Endothelial cell of umbilical vein (primary cell): ENCODE results near the gene GP9. TPM values are rescaled to one million over a fixed set of nuclear protein-coding genes. Genes with fewer than 3 reads are reported as not detected.

Source experiments
- BruUV-seq: library from RNA; stranded (reverse); fragments of 400-500 nt; replicated peaks from 2 replicates; lab custom pipeline; 2021; lab: Mats Ljungman, UMichigan
- CTCF ChIA-PET: fragments of 300-600, 350-600 bp; sonication (Branson Sonifier 250); formaldehyde crosslinking; loops from one replicate; lab custom pipeline; 2021; ENCODE audit warnings: antibody characterized with exemption, inconsistent platforms; lab: Charles Lee
- POLR2A ChIA-PET: fragments of 300-600, 350-600 bp; sonication (Branson Sonifier 250); formaldehyde crosslinking; loops from one replicate; lab custom pipeline; 2021; ENCODE audit warnings: antibody characterized with exemption, inconsistent platforms; lab: Charles Lee
- DNase-seq: peaks from one replicate; pipeline ENCODE4 v3.0.0-alpha.2; 2011; ENCODE audit warnings: low read depth, low spot score
- FAIRE-seq: peaks from 2 replicates; lab custom pipeline; 2011; peaks lifted over from hg19 to GRCh38; lab: Jason Lieb, UNC
- H2AFZ ChIP-seq: 2 replicates; pipeline ENCODE4 v1.6.0; 2012; ENCODE audit warnings: low read depth, low read length, control low read depth, inconsistent platforms
- H3K27ac ChIP-seq: 2 replicates; pipeline ENCODE4 v1.5.1; 2011; ENCODE audit warnings: low read depth, mild to moderate bottlenecking, control low read depth, low read length, moderate library complexity; ENCODE audit not compliant: insufficient read depth
- H3K27me3 ChIP-seq, 2 experiments: 2 replicates each; pipeline versions ENCODE4 v1.6.0 to v1.6.1; 2011; ENCODE audit warnings: low read length in 2 of 2, mixed read lengths in 1 of 2; ENCODE audit not compliant: control insufficient read depth in 2 of 2, insufficient read depth in 2 of 2
- H3K36me3 ChIP-seq, 2 experiments: 2 replicates in 1 of 2; 3 replicates in 1 of 2; pipeline ENCODE4 v1.5.1; 2011; ENCODE audit warnings: low read length in 2 of 2, mild to moderate bottlenecking in 1 of 2, moderate library complexity in 1 of 2; ENCODE audit not compliant: control insufficient read depth in 2 of 2, insufficient read depth in 2 of 2; ENCODE audit errors: extremely low read depth in 1 of 2
- H3K4me1 ChIP-seq: 3 replicates; pipeline ENCODE4 v1.5.1; 2011; ENCODE audit warnings: mild to moderate bottlenecking, low read length; ENCODE audit not compliant: control insufficient read depth, insufficient read depth; ENCODE audit errors: extremely low read depth
- H3K4me2 ChIP-seq: 2 replicates; pipeline ENCODE4 v1.6.1; 2011; ENCODE audit warnings: low read length, control low read depth, mixed read lengths; ENCODE audit not compliant: insufficient read depth
- H3K4me3 ChIP-seq, 3 experiments: fragments of 200-600 bp in 1 of 3; sonication (generic), shearing (Covaris generic) in 1 of 3; replicated peaks in 1 of 3; 2 replicates each; pipeline ENCODE4 v1.5.1; 2011 to 2016; ENCODE audit warnings: control low read depth in 3 of 3, low read length in 3 of 3, mild to moderate bottlenecking in 2 of 3, inconsistent platforms in 1 of 3, low read depth in 1 of 3, moderate library complexity in 1 of 3; ENCODE audit not compliant: insufficient read depth in 1 of 3
- H3K79me2 ChIP-seq: 2 replicates; pipeline ENCODE4 v1.6.0; 2012; ENCODE audit warnings: low read length, inconsistent platforms; ENCODE audit not compliant: control insufficient read depth, insufficient read depth
- H3K9ac ChIP-seq: replicated peaks from 2 replicates; pipeline ENCODE3; 2011; ENCODE audit warnings: low read length, control low read depth; ENCODE audit not compliant: insufficient read depth; ENCODE audit errors: extremely low read depth
- H3K9me1 ChIP-seq: replicated peaks from 3 replicates; pipeline ENCODE4 v1.6.0; 2011; ENCODE audit warnings: mild to moderate bottlenecking, low read length; ENCODE audit not compliant: control insufficient read depth, insufficient read depth; ENCODE audit errors: extremely low read depth
- H3K9me3 ChIP-seq: replicated peaks from 2 replicates; pipeline ENCODE4 v1.5.1; 2012; ENCODE audit warnings: low read length, inconsistent platforms; ENCODE audit not compliant: control insufficient read depth, insufficient read depth
- H4K20me1 ChIP-seq: replicated peaks from 2 replicates; pipeline ENCODE3; 2011; ENCODE audit warnings: mild to moderate bottlenecking, low read length; ENCODE audit not compliant: control insufficient read depth, insufficient read depth; ENCODE audit errors: extremely low read depth
- CTCF ChIP-seq, 2 donors: IDR thresholded peaks; 1 replicate in 1 of 2; 2 replicates in 1 of 2; pipeline ENCODE4 v1.5.1; 2011; ENCODE audit warnings: low read length in 2 of 2, mild to moderate bottlenecking in 2 of 2, moderate library complexity in 2 of 2, control low read depth in 1 of 2, inconsistent platforms in 1 of 2, low read depth in 1 of 2; ENCODE audit not compliant: insufficient read depth in 1 of 2; ENCODE audit errors: extremely low read depth in 1 of 2
- EZH2 ChIP-seq: IDR thresholded peaks from 2 replicates; pipeline ENCODE4 v1.6.1; 2012; ENCODE audit warnings: borderline replicate concordance, low read depth, mild to moderate bottlenecking, moderate library complexity, low read length, inconsistent platforms; ENCODE audit not compliant: severe bottlenecking
- FOS ChIP-seq: IDR thresholded peaks from 2 replicates; pipeline ENCODE4 v1.6.1; 2011; ENCODE audit warnings: mild to moderate bottlenecking, low read length, moderate library complexity, borderline replicate concordance; ENCODE audit not compliant: insufficient read depth
- MAX ChIP-seq: IDR thresholded peaks from 2 replicates; pipeline ENCODE4 v1.6.1; 2011; ENCODE audit not compliant: insufficient read depth, insufficient read length
- MYC ChIP-seq: IDR thresholded peaks from one replicate; pipeline ENCODE4 v1.6.1; 2011; ENCODE audit warnings: mild to moderate bottlenecking, low read depth, low read length
- POLR2A ChIP-seq: IDR thresholded peaks from 2 replicates; pipeline ENCODE4 v1.6.1; 2012; ENCODE audit warnings: low read depth, mild to moderate bottlenecking, control low read depth, low read length
- POLR2AphosphoS5 ChIP-seq: IDR thresholded peaks from 2 replicates; pipeline ENCODE4 v1.6.1; 2012; ENCODE audit warnings: low read depth, mild to moderate bottlenecking, control low read depth, low read length, moderate library complexity; ENCODE audit not compliant: insufficient read depth
- dilution Hi-C: fragments of 300-500 bp; cut with MboI; formaldehyde crosslinking; loops from one replicate; pipeline ENCODE4 v1.15.0; 2019; ENCODE audit warnings: low sequenced_read_pairs; ENCODE audit not compliant: extremely low pct_ligation_motif_present
- intact Hi-C: fragments of 100-400 bp; cut with micrococcal nuclease; formaldehyde crosslinking; loops from one replicate; pipeline ENCODE4 v1.10.0; 2022
- polyA plus RNA-seq, 4 experiments: library from polyadenylated mRNA; depleted of rRNA in 3 of 4; stranded (reverse) in 3 of 4; unstranded in 1 of 4; fragments of >200 nt; gene quantifications; 2 replicates each; pipeline versions ENCODE4 v1.2.1 to v1.2.3, GENCODE V29; 2011 to 2012; ENCODE audit warnings: missing spikeins in 1 of 4
- total RNA-seq: library from RNA; stranded (reverse); gene quantifications from 2 replicates; pipeline ENCODE4 v1.2.3, GENCODE V29; 2021

Gene GP9
- total and polyA plus RNA-seq, 2 donors (not counting 3 experiments of a cell fraction or from before 2014, with no cell fraction given): not detected

GRCh38 chr3:129033151-129033550 lies 27.4 kb upstream of the GP9 start:
- H3K9me1 ChIP-seq: no peaks in the 10 kb centered on the region
- ChIA-PET CTCF (interaction anchor here (1.8 kb wide), 1 partner anchor 63 kb away, joined by 4 read pairs; no protein-coding TSS in a partner anchor), POLR2A (no interaction called here)
- no peaks in the 10 kb centered on the region for H3K4me1 ChIP-seq
- H3K27me3 ChIP-seq: no peaks in the 10 kb centered on the region
- no peak overlapping the region for H3K9ac ChIP-seq
- intact Hi-C loops: no loop called here
- dilution Hi-C loops: no loop called here
- no peaks in the 10 kb centered on the region for H3K9me3 ChIP-seq
- H3K4me3 ChIP-seq: no peak overlapping the region
- no peak overlapping the region for H2AFZ ChIP-seq
- H3K79me2 ChIP-seq: no peaks in the 10 kb centered on the region
- no peak for TF ChIP-seq EZH2
- no peak for TF ChIP-seq POLR2A
- no peak for TF ChIP-seq FOS
- no peak for TF ChIP-seq MAX
- no peak for TF ChIP-seq POLR2AphosphoS5
- no peak for TF ChIP-seq MYC
- TF ChIP-seq CTCF (IDR thresholded peaks at IDR 0.05; ENCODE audit: extremely low read depth in 1 of 2, insufficient read depth in 1 of 2, low read depth in 1 of 2, low read length in 2 of 2): no peak
- no peaks in the 10 kb centered on the region for H4K20me1 ChIP-seq
- FAIRE-seq: no peak
- no TSS peak for BruUV-seq
- no peaks in the 10 kb centered on the region for H3K36me3 ChIP-seq
- H3K4me2 ChIP-seq: no peak overlapping the region
- no peak for DNase-seq
- no peak overlapping the region for H3K27ac ChIP-seq
